C4-2B (cell line): ENCODE measurements around the gene DSC3.
A peak's percentile ranks its signal among the peaks of the same experiment; 100 is the strongest.

Source experiments
- H3K27ac ChIP-seq: fragments of 450-650 bp; 2 replicates; pipeline ENCODE4 v1.5.1; 2017
- CTCF ChIP-seq: fragments of 450-650 bp; conservative IDR thresholded peaks from 2 replicates; pipeline ENCODE4 v1.5.1; 2017; ENCODE audit warnings: mild to moderate bottlenecking
- ZFX ChIP-seq: fragments of 450-650 bp; IDR thresholded peaks from 2 replicates; pipeline ENCODE4 v1.6.1; 2017

DSC3 gene

GRCh38 chr18:31043709-31044108 lies 1.2 kb upstream of the DSC3 start:
- H3K27ac ChIP-seq: no peak overlapping the region
- TF ChIP-seq CTCF: no peak
- no peak for TF ChIP-seq ZFX

GRCh38 chr18:31042084-31042405 lies 497 bp downstream of the DSC3 start:
- no peak overlapping the region for H3K27ac ChIP-seq
- TF ChIP-seq ZFX: no peak
- no peak for TF ChIP-seq CTCF

- H3K27ac ChIP-seq: no peak overlapping the region
- no peak for TF ChIP-seq ZFX
- TF ChIP-seq CTCF: no peak
These were observed 1.1 kb downstream of the DSC3 start for GRCh38 chr18:31041271-31042083.

GRCh38 chr18:31040686-31041270 lies 1.8 kb downstream of the DSC3 start:
- no peak overlapping the region for H3K27ac ChIP-seq
- TF ChIP-seq ZFX (no peak), CTCF (no peak)

GRCh38 chr18:31039426-31039825 lies 3.1 kb downstream of the DSC3 start:
- no peak for TF ChIP-seq ZFX
- TF ChIP-seq CTCF: no peak
- H3K27ac ChIP-seq: no peak overlapping the region

GRCh38 chr18:31037686-31038085 lies 4.9 kb downstream of the DSC3 start:
- H3K27ac ChIP-seq: peak overlapping the region; percentile 43; the same call in 1 of the 2 replicates

- H3K27ac ChIP-seq: no peak overlapping the region
- TF ChIP-seq CTCF: no peak
These were observed 8.0 kb downstream of the DSC3 start for GRCh38 chr18:31034541-31034940.
